Sigmoid colon (tissue), 4 donors: Measurements from ENCODE around the gene SSTR1.

Source experiments
- CTCF ChIP-seq, 4 experiments: fragments of 450-650 bp in 3 of 4; fragments of 200-600 bp in 1 of 4; IDR thresholded peaks; one replicate each; pipeline ENCODE4 v1.5.1; 2016 to 2019; ENCODE audit warnings: antibody characterized with exemption in 4 of 4, mild to moderate bottlenecking in 3 of 4, moderate library complexity in 2 of 4
- EP300 ChIP-seq, 4 donors: sonication (generic); formaldehyde crosslinking; IDR thresholded peaks; one replicate each; pipeline ENCODE4 v1.6.1; 2017; ENCODE audit warnings: antibody characterized with exemption in 4 of 4
- POLR2A ChIP-seq, 2 donors: fragments of 450-650 bp; IDR thresholded peaks; one replicate each; pipeline ENCODE4 v1.6.1; 2016; ENCODE audit warnings: antibody characterized with exemption in 2 of 2, mild to moderate bottlenecking in 2 of 2, moderate library complexity in 2 of 2

GRCh38 chr14:38198425-38198824 is 9.3 kb upstream of the SSTR1 start:
- TF ChIP-seq CTCF (IDR thresholded peaks at IDR 0.05) (no peak), EP300 (IDR thresholded peaks at IDR 0.05) (no peak), POLR2A (IDR thresholded peaks at IDR 0.05) (no peak)
